ENCODE results near the gene MIR17HG. TPM values are rescaled to one million over a fixed set of nuclear protein-coding genes. Genes with fewer than 3 reads are reported as not detected.
"Not testable (repeated sequence)": the region's sequence is repeated elsewhere in the genome, so short reads cannot be mapped to it uniquely, and the experiment has no call there.

MIR17HG gene
- total RNA-seq (2014; rRNA removed; shearing (Covaris generic)) = 2.3 and 3.9 TPM in 2 replicates

DNA sequence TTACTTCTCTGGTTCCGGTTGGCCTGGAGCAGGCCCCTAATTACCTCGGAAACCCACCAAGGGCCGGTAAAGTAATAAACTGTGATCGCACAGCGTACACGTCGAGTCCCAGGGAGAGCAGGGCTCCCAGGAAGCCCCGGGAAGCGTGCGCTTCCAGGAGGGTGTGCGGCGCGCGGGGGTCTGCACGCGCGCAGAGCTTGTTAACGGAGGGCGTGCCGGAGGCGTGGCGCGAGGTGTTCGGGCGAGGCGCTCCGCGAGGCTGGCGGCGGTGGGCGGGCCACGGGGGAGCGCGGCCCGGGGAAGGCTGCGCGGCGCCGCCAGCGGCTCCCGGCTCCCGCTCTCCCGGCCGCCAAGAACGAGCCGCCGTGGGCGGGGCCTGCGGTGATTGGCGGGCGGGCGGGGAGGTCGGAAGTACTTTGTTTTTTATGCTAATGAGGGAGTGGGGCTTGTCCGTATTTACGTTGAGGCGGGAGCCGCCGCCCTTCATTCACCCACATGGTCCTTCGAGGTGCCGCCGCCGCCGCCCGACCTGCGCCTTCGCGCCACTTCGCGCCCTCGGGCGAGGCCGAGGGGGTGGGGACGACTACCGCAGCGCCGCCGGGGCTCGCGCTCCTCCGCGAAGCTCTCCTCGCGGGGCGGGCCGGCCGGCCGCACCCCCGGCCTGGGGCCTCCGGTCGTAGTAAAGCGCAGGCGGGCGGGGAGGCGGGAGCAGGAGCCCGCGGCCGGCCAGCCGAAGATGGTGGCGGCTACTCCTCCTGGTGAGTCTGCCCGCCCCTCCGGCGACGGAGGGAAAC lies at the start of gene MIR17HG:
Gene MIR17HG, plus strand, starts transcription at position 486 of the 794 bp plus-strand sequence.
- DNase-seq (ENCODE audit: low read depth) = peak; percentile 85

DNA sequence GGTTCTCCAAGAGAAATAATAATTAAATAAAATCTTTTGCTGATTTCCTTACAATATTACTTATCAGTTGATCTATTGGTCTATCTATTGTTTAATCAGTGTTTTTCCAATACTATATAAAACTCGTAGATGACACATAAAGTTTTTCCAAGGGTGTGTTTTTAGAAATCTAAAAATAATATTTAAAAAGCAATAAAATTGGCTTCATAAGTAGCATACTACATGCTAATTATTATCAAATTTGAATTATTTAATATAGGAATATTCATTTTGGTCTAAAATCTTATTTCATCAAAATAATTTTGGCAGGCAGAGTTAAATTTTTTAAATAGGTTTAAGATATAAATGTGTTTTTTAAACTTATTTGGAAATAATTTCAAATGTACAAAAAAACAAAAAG lies 49.4 kb upstream of the MIR17HG start:
- no peak for DNase-seq (ENCODE audit: low read depth)

DNA sequence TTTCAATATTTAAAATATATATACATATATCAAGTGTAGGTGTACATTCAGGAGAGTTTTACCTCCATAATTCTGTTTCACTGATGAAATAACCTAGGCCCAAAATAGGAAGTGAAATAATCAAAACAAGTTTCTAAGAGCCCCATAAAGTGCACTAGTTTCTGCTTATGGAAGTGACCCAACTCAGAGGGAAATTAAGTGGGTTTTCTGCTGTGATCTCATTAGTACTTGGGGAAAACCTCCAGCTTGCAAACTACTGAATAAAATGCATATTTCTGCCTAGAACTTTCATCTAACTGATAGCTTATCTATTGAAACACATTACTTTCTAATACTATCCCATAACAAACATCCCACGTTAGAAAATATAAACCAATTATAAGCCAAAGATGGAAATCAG lies 45.4 kb upstream of the MIR17HG start:
- DNase-seq (ENCODE audit: low read depth) = no peak

DNA sequence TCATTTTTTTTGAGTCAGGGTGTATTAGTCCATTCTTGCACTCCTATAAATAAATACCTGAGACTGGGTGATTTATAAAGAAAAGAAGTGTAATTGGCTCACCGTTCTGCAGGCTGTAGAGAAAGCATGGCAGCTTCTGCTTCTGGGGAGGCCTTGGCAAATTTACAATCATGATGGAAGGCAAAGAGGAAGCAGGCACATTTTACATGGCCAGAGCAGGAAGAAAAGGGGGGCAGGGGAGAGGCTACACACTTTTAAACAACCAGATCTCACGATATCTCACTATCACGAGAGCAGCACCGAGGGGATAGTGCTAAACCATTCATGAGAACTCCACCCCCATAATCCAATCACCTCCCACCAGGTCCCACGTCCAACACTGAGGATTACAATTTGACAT lies 44.5 kb upstream of the MIR17HG start:
- no peak for DNase-seq (ENCODE audit: low read depth)

DNA sequence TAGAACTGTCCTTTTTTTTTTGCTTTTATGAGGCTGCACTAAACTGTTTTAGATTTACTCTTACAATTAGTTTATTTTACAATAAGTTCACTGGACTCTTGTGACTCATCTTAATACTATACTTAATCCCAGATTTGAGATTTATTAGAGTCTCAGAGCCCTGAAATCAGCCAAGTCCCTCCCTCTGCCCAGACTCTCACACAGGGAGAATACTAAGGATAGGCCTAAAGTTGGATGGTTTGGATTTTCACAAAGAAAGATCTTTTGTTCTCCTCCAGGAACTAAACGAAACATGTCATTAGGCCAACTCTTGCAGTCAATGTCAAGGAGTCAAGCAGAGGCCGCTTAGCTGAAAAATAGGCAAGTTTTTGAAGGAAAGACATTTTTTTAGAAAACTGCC lies 42.7 kb upstream of the MIR17HG start:
- DNase-seq (ENCODE audit: low read depth) = no peak

DNA sequence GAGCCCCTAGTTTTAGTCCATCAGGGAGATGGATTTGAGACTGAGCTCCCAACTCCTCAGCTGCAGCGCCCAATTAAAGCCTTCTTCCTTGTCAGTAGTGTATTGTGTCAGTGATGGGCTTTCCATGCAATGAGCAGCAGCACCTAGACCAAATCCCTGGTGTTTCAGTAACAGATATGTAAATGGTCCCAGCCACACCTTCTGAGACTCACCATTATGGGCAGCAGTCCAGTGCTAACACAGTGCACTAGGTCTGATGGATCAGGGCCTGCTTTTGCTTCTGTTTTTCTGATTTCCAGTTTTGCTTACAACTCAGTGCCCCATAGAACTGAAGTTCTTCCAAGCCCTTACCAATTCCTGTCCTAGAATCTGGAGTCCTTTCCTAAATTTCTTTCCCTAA lies 41.8 kb upstream of the MIR17HG start:
- no peak for DNase-seq (ENCODE audit: low read depth)

DNA sequence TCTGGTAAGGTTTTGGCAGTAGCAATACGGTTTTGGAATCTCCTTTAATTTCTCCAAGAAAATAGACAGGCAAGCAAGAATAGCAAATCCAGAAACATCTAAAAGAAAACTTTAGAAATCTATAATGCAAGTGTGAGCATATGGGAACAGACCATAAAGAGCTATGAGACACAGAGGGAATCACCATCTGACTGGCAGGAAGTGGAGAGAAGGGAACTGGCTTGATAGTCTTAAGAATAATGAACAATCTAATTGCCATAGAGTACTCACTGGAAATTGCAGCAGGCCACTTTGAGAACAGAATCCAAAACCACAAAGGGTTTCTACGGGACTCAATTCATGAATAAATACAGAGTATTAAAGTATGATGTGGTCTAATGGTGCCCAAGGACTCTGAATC lies 39.6 kb upstream of the MIR17HG start:
- no peak for DNase-seq (ENCODE audit: low read depth)

DNA sequence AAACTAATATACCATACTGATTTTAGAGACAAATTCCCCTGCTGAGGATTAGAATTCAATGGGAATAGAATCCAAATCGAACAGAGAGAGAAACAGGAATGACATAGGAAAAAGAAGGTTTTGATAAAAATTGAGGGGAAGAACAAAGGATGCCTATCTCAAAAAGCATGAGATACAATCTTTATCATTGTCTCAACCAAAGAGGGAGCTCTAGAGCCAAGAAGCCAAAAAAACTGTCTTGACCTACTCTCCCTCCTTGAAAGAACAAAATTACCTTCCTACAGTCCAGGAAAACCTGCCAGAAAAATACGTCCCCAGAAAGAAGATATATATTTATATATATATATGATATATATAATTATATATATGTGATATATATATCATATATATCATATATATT lies 39.2 kb upstream of the MIR17HG start:
- DNase-seq (ENCODE audit: low read depth) = no peak

DNA sequence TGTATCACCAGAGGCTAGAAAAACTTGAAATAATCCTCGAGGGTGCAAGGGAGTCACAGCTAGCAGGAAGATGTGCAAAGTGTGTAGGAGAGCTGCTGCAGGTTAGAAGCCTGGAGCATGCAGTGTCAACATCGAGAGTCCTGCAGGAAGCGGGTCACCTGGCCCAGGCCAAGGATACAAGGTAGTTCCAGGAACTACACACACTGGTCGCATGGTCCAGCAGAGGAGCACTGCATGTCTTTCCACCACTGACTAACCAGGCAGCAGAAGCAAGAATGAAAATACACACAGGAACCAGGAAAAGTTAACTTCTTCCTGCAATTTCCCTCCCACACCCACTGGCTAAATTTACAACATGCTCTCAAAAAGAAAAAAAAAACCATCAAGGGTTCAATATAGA lies 36.0 kb upstream of the MIR17HG start:
- DNase-seq (ENCODE audit: low read depth) = no peak

DNA sequence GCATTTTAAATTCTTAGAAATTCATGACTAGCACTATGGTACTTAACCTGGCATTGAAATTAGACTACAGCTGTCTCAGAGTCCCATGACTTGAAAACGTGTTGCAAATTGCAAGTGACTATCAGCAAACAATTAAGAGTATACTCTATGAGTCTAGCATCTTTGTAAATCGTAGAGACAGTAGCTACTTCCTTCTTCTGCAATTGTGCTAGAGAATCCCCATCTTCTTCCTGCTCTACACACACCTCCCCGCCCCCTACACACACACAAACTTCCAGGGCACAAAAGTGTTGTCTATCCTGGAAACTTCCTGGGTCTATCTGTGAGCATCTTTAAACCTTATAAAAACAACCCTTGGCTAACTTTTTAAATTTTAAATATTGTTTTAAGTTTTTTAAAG lies 35.2 kb upstream of the MIR17HG start:
- no peak for DNase-seq (ENCODE audit: low read depth)

DNA sequence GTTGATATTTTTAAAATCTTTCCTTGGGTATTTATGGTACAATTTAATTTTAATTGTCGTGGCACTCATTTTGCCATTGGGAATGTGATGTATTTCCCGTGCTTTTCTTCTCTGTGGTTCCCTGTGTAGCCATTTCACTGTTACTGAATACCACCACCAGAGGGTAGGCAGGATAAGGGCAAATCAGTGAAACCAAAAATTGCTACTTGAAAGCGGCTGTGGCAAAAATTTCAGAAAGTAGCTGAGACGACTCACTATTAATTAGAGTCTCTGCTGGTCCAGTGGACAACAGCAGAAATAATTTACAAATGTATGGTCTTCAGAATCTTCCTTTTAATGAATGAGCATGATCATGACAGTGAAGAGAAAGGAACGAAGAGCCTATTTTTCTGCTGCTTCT lies 34.4 kb upstream of the MIR17HG start:
- peak; percentile 1 for DNase-seq (ENCODE audit: low read depth)

DNA sequence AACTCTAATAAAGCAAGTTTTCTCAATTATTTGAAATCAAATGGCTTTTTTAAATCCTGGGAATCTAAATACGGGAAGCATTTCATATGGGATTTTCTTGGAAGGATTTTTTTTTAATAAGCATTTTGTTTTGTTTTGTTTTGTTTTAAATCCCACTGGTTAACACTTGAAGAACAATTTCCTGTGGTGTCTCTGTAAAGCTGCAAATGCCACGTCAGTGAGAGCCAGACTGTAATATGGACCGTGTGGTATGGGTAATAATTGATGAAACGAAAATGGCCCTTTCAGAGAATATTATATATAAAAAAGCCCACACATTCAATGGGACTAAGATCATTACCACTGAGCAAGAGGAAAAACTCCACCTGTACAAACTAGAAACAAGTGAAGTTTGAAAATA lies 33.9 kb upstream of the MIR17HG start:
- DNase-seq (ENCODE audit: low read depth) = no peak

DNA sequence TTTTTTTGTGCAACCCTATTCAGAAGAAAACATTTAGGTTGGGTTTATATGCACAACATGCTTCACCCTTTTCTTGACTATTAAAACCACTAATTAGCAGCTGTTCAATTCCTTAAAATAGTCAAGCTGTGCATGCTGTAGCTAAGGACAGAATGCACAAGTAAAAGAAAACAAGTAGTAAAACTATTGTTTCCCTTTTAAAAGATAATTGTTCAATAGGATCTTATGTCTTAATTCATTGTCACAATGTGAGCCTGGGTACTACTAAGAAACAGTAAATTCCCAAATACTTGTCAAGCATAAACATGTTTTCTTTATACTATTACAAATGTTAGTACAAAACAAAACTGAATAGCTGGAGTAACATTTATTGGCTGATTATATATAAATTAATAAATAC lies 32.6 kb upstream of the MIR17HG start:
- DNase-seq (ENCODE audit: low read depth) = no peak

DNA sequence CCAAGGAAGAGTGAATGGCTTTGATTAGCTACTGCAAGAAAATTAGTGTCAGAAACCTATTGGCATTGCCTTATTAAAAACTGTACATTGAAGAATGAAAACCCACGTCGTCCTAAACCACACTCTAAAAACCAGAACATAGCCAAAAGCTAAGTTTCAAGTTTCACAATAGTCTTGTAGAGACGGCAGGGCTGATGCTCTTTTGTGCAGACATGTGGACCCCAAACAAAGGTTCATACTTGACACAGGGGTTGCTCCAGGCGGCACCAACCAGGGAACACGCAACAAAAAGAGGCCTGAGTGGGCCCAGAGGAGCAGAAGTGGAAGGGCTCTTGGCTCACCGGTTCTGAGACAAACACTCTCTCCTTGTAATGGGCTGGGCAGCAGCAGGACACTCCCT lies 28.6 kb upstream of the MIR17HG start:
- DNase-seq (ENCODE audit: low read depth) = no peak

DNA sequence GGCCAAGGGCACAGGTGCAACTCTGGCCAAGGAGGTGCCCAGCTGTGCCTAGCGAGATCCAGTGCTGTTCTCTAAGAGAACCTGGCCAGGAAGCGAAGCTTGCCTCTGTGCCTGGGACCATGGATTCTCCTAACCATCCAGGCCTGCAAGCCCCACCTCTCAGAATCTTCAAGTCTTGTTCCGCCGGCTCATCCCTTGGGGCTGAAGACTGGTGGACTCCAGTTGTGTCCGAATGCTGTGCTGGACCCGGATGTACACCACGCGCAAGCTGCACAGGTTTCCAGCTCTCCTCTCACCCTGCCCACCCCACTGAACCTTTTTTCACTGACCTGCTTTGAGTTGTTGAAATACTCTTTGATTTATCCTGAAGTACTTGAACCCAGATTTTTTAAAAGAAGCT lies 27.5 kb upstream of the MIR17HG start:
- no peak for DNase-seq (ENCODE audit: low read depth)

DNA sequence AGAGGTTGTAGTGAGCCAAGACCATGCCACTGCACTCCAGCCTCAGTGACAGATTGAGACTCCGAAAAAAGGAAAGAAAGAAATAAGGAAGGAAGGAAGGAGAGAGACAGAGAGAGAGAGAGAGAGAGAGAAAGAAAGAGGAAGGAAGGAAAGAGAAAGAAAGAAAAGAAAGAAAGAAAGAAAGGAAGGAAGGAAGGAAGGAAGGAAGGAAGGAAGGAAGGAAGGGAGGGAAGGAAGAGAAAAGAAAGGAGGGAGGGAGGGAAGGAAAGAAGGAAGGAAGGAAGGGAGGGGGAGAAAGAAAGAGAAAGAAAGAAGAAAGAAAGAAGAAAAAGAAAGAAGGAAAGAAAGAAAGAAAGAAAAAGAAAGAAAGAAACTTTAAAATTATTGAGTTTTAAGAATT lies 26.5 kb upstream of the MIR17HG start:
- not testable (repeated sequence) for DNase-seq (ENCODE audit: low read depth)

DNA sequence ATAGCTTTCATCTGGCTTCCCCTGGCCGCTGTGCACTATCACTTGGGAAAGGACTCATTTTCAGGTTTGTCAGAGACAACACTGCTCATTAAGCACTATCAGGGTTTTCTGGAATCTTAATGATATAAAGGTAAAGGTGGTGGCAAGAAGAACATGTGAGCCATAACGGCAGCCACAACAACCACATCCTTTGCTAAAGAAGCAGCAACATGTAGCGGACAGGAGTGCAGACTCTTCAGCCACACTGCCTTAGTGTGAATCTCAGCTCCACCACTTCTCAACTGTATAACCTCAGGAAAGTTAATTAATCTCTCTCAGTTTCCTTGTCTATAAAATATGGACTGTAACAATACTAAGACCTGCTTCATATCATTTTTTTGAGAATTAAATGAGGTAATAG lies 24.1 kb upstream of the MIR17HG start:
- DNase-seq (ENCODE audit: low read depth) = no peak

DNA sequence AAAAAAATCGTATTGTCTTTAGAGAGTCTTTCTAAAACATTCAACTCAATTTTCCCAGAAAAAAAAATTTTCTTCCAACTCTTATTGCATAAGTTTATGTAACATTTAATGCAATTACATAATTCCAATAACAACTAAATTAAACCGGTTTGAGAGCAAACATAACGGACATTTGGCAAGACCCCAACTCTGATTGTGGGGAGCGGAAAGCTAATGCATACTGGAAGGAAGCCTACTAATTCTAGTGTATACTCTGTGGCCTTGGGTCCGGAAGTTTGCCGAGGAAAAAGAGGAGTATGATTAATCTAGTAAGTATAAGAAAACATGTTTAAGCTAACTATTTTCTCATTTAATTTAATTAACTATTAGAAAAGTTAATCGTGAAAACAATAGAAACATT lies 21.3 kb upstream of the MIR17HG start:
- DNase-seq (ENCODE audit: low read depth) = no peak

DNA sequence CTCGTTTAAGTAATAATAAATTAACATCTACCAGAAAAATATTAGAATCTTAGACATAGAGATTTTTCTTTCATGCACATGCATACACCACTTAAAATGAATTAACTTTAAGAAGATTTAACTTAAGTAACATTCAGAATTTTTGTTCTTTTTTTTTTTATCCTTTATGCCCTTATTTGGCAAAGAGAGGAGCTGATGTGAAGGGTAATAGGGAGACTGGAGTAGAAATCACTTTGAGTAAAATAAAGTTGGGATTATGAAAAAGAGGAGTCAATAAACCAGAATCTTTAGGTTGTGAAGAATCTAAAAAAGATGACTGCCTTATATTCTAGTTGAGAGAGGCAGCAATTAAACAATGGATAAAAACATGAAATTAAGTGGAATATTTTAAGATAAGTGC lies 18.8 kb upstream of the MIR17HG start:
- no peak for DNase-seq (ENCODE audit: low read depth)

DNA sequence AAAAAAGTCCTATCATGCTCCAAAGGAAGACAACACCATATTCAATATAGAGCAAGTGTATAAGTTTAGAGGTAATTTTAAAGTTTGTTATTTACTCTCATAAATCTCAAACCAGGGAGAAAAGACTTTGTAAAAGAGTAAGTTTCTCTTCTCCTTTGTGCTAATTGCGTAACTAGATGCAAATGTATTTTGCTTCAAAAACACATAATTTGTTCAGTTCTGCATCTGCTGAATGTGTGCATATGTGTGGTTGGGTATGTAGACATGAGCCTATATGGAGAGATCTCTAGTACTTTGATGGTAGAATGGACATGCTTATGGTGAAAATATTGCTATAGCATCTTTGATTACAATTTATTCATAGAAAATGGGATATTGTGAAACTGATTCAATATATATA lies 17.8 kb upstream of the MIR17HG start:
- DNase-seq (ENCODE audit: low read depth) = no peak

DNA sequence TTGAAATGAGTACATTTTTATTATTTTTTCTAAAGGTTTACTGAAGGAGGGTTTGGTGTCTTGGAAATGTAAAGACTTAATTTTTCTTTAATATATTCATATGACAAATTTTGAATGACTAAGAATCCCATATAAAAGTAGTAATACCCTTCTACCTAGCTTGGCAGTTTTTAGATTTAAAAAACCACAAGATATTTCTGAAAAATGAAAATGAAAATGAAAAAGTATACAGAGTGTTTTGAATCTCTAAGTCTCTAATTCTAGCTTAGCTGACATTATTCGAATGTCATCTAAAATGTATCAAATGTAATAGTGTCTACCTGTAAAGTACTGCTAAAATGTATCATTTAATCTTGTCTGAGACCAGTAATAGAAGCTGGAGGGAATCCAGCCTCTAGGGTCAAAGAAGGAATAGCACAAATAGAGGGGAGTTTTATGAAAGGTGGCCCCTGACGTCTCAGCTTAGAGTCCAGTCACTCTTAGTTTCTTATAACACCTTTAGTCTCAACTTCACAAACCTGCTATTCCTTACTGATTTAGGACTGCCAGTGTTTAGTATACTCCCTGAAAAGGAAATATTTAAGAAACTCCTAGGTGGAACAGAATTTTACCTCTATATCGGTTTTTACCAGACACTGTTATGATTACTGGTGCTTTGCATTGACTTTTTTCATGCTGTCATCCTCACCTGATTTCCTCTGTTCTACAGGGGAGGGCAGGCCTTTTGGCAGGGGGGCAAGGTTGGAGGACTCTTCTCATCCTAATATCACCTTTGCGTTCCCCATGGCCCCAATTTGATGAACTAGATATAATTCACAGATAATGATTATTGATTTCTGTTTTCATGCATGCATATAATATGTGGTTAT lies 16.2 kb upstream of the MIR17HG start:
- no peak for DNase-seq (ENCODE audit: low read depth)

DNA sequence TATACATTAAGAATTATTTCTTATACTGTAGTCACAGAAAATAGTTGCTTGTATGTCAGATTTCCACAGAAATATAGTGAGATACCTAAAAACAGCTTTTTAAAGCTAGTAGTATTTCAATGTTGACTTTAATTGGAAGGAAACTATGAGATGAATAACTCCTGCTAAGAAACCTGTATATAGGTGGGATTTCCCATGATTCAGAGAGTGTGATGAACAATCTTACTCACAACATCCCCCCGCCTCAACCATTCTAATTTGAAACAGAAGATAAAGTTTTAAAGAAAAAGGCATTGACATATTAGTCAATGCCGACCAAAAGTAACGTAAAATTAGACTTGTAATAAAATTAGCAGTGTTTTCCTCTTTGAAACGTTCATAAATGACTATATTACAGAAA lies 1.4 kb upstream of the MIR17HG start:
- no peak for DNase-seq (ENCODE audit: low read depth)

DNA sequence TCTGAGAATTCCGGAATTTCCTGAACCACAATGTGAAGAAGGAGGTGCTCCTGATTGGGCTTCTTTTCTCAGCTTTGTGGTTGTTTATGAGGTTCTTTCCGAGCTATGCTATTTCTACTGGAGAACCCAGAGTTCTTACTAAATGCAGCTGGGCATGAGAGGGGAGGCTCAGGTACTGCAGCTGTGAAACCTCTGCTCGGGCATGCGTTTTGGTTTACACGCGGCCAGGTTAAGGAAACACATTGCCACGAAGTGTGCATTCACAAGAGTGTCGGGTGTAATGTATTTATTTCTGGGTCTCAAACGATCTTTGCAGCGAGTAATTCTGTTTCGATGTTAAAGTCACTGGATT lies 661 bp upstream of the MIR17HG start:
- no peak for DNase-seq (ENCODE audit: low read depth)

All from RPMI7951 (cell line).